Activated CD4-positive, alpha-beta T cell treated with anti-CD3 and anti-CD28 coated beads for 1 hour (primary cell): Measurements from ENCODE around the gene CAMTA2.

Experiments used
- DNase-seq: peaks from one replicate; pipeline ENCODE4 v3.0.0-alpha.2; 2020

CAMTA2 gene

GRCh38 chr17:4966844-4967538 is 20.5 kb downstream of the CAMTA2 start:
- peak; percentile 90 for DNase-seq

- no peak for DNase-seq
Observed at GRCh38 chr17:4965311-4965986, 22.0 kb downstream of the CAMTA2 start.

- no peak for DNase-seq
Observed at GRCh38 chr17:4960279-4960922, 27.1 kb downstream of the CAMTA2 start.

GRCh38 chr17:4959261-4959965 is 28.1 kb downstream of the CAMTA2 start:
- no peak for DNase-seq

- DNase-seq, result no peak
Observed at GRCh38 chr17:4958102-4958501, 29.4 kb downstream of the CAMTA2 start.

GRCh38 chr17:4956493-4957061 is 30.9 kb downstream of the CAMTA2 start:
- no peak for DNase-seq

GRCh38 chr17:4955091-4955490 is 32.4 kb downstream of the CAMTA2 start:
- DNase-seq, result no peak

- DNase-seq, result no peak
Observed at GRCh38 chr17:4953451-4953961, 34.0 kb downstream of the CAMTA2 start.

GRCh38 chr17:4951486-4951885 is 36.0 kb downstream of the CAMTA2 start:
- no peak for DNase-seq

GRCh38 chr17:4950746-4951204 is 36.7 kb downstream of the CAMTA2 start, which contains the start of gene ENO3:
Gene ENO3 (plus strand): TSS chr17:4951119. CDS start chr17:4951830, 711 bp downstream.
- no peak for DNase-seq

- peak; percentile 52 for DNase-seq
Observed at GRCh38 chr17:4950075-4950745, 37.3 kb downstream of the CAMTA2 start.

- DNase-seq, result peak; percentile 63
Observed at GRCh38 chr17:4949321-4950074, 38.0 kb downstream of the CAMTA2 start.

- DNase-seq, result peak; percentile 51
Observed at GRCh38 chr17:4948931-4949320, 38.5 kb downstream of the CAMTA2 start.

GRCh38 chr17:4948166-4948930 is 39.1 kb downstream of the CAMTA2 start, which contains the start of gene PFN1:
Gene PFN1 (minus strand): TSS chr17:4948530. CDS start chr17:4948394, 136 bp downstream.
- peak; percentile 82 for DNase-seq

- peak; percentile 54 for DNase-seq
Observed at GRCh38 chr17:4947411-4948165, 39.9 kb downstream of the CAMTA2 start.

- no peak for DNase-seq
Observed at GRCh38 chr17:4947010-4947410, 40.5 kb downstream of the CAMTA2 start.

- no peak for DNase-seq
Observed at GRCh38 chr17:4946312-4946976, 41.0 kb downstream of the CAMTA2 start.

- DNase-seq, result no peak
Observed at GRCh38 chr17:4945944-4946280, 41.6 kb downstream of the CAMTA2 start.
